Spleen (tissue), 7 donors: Measurements from ENCODE around the gene ZCCHC3.

Experiments
- CTCF ChIP-seq, 11 experiments: fragments of 200-600 bp in 7 of 11; fragments of 450-650 bp in 4 of 11; sonication (generic) in 4 of 11; IDR thresholded peaks in 8 of 11; conservative IDR thresholded peaks in 3 of 11; 1 replicate in 7 of 11; 2 replicates in 4 of 11; pipeline versions ENCODE4 v1.4.0 to v1.8.0; 2016 to 2021; ENCODE audit warnings: antibody characterized with exemption in 11 of 11, inconsistent platforms in 4 of 11, mild to moderate bottlenecking in 1 of 11
- POLR2A ChIP-seq, 3 donors: fragments of 450-650 bp; IDR thresholded peaks; one replicate each; pipeline ENCODE4 v1.5.1; 2017; ENCODE audit warnings: antibody characterized with exemption in 3 of 3, mild to moderate bottlenecking in 1 of 3
- donor health status: DM: no; HTN: no; CAD: no; lungs with moderate emphysema.
- donor health status: DM: no; HTN: no; CAD: no.
- donor health status: DM: no; HTN: no; CAD: no.

- TF ChIP-seq POLR2A (IDR thresholded peaks at IDR 0.05) (no peak), CTCF (IDR thresholded peaks at IDR 0.05 in 8 of 11, conservative IDR thresholded peaks at IDR 0.05 in 3 of 11) (no peak)
Observed at GRCh38 chr20:273884-274283, 23.5 kb upstream of the ZCCHC3 start.
